Sciatic nerve (tissue), 2 donors: ENCODE data around the gene TEX54. TPM values are rescaled to one million over a fixed set of nuclear protein-coding genes. Genes with fewer than 3 reads are reported as not detected.
A peak's percentile ranks its signal among the peaks of the same experiment; 100 is the strongest.
"Not testable (repeated sequence)": the region's sequence is repeated elsewhere in the genome, so short reads cannot be mapped to it uniquely, and the experiment has no call there.

ENCODE experiments used
- ATAC-seq: fragments of 200-7000 bp; cut with Tn5 transposase; one replicate; pipeline ENCODE4 v1.9.1; 2020; ENCODE audit warnings: mild to moderate bottlenecking, moderate library complexity
- DNase-seq: peaks from one replicate; pipeline ENCODE4 v3.0.0-alpha.2; 2020; ENCODE audit warnings: low spot score
- intact Hi-C: fragments of 100-400 bp; cut with DNase I; formaldehyde crosslinking; loops from one replicate; pipeline ENCODE4 v1.14.2; 2022
- total RNA-seq: library from RNA; stranded (reverse); fragmentation: NEBNext Ultra II Directional; extraction: Animal tissue kit (Norgen Biotek cat#: 25700); gene quantifications from one replicate; pipeline ENCODE4 v1.2.1, GENCODE V29; 2021
- donor health status: DM: no; HTN: no; CAD: no.
- donor health status: DM: no; HTN: no; CAD: no.

Gene TEX54
- total RNA-seq, 1 donor from 2014 or later = not detected

DNA sequence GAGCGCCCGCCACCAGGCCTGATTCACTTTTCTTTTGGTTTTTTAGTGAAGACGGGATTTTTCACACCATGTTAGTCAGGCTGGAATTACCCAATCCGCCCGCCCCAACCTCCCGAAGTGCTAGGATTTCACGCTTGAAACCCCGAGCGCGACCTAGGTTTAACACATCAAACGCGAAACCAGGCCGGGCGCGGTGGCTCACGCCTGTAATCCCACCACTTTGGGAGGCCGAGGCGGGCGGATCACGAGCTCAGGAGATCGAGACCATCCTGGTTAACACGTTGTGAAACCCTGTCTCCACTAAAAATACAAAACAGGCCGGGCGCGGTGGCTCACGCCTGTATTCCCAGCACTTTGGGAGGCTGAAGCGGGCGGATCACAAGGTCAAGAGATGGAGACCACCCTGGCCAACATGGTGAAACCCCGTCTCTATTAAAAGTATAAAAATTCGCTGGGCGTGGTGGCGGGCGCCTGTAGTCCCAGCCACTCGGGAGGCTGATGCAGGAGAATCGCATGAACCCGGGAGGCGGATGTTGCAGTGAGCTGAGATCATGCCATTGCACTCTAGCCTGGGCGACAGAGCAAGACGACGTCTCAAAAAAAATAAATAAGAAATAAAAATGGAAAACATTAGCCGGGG is 8.2 kb upstream of the TEX54 start:
- peak; percentile 48 for ATAC-seq
- peak; percentile 85 for DNase-seq
- intact Hi-C loops = not testable (repeated sequence)

DNA sequence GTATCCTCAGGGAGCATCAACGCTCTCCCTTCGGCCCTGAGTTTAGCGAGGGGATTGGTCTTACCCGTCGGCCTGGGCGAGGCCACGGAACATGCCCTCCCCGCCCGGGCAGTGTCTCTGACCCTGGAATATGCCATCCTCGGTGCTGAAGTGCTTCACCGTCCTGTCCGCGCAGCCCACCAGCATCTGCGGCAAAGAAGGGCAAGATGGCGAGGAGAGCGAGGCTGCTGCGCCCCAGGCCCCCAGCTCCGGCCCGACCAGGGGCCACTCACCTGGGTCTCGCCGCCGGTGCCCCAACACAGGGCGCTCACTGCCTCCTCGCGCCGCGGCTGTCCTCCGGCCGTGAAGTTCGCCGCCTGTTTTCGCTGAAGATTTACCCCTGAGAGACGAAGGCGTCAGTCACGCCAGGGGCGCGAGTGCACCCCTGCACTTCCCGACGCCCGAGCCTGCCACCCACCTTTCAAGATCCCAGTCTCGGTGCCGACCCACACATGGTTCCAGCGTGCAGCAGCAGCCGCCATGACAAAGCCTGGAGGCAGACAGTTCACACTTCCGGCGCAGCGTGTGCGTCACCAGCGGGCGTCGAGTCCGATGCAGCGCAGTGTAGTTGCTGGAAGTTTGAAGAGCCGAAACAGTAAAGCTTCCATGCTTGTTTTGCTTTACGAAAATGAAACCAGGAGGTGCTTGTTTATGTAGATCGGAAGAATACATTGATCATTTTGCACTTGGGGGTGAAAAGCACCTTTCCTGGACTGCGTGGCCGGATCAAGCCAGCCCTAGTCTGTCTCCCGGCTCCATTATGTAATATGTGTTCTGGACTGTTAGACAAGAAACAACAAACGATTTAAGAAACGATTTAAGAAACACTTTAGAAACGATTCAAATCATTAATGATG is 6.7 kb upstream of the TEX54 start, which contains the start of gene WDR74:
Gene WDR74 (minus strand): TSS at position 541 of the 896 bp plus-strand sequence. CDS start 20 bp downstream, at position 521.
- intact Hi-C loops = no loop called here
- ATAC-seq = peak; percentile 85
- DNase-seq = peak; percentile 96

- intact Hi-C loops = no loop called here
- ATAC-seq = no peak
- no peak for DNase-seq
These were observed 2.7 kb upstream of the TEX54 start for GRCh38 chr11:62835336-62835735.

- DNase-seq (peak; percentile 100), ATAC-seq (peak; percentile 99)
- intact Hi-C loops = no loop called here
These were observed 913 bp downstream of the TEX54 start, which contains the start of gene STX5 for GRCh38 chr11:62831520-62832335. TSS of gene STX5 (minus strand) at chr11:62832051. CDS start at chr11:62831243, 808 bp downstream.

DNA sequence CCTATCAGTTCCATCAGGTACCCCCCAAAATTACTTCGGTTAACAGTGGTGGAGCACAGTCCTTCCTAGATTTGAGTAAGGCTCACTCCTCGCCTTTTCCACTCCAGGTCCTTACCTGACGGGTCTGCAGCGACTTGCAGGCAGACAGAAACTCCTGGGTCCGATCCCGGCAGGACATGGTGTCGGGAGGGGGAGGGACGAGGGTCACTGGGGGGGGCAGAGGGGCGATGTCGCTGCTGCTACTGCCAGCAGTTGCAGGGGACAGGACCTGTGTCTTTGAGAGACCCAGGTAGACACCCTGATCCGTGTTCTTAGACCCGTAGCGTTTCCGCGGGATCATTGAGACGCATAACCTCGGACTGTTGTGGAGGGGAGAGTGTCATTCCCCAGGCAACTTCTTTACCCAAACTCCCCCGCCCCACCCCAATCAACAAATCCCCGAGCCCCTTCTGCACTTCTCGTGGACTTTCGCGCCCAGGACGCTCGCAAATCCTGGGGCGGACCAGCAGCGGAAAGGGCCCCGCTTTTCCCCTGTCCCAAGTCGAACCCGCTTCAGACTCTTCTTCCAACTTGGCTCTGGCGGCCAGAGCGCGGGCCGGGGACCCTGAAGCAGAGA is 1.6 kb downstream of the TEX54 start:
- intact Hi-C loops = no loop called here

DNA sequence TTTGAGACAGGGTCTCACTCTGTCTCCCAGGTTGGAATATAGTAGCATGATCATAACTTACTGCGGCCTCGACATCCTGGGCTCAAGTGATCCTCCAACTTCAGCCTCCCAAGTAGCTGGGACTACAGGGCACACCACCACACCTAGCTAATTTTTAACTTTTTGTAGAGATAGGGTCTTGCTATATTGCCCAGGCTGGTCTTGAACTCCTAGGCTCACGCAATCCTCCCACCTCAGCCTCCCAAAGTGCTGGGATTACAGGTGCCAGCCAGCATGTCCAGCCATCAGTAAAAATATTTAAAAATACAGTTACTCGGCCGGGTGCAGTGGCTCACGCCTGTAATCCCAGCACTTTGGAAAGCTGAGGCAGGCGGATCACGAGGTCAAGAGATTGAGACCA is 4.5 kb downstream of the TEX54 start:
- intact Hi-C loops, ATAC-seq, DNase-seq: not testable (repeated sequence)

More for the DNA sequence above, 1.6 kb downstream of the TEX54 start:
- ATAC-seq (no peak), DNase-seq (no peak)

- no peak for DNase-seq
These were observed 9.0 kb downstream of the TEX54 start for GRCh38 chr11:62823677-62824076.

DNA sequence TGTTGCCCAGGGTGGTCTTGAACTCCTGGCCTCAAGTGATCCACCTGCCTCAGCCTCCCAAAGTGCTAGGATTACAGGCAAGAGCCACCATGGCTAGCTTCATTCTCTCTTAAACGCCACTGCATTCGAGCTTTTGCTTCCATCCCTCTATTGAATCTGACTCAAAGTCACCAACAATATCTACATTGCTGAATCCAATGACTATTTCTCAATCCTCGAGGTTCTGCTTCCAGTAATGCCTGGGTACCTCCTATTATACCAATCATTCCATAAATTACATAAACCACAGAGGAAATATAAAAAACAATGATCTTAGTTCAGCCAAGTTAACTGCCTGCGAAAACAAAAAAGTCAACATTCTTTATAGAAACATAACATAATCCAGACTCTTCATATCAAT is 15.5 kb downstream of the TEX54 start:
- DNase-seq = no peak
- no peak for ATAC-seq
- intact Hi-C loops = no loop called here

More at GRCh38 chr11:62823677-62824076, 9.0 kb downstream of the TEX54 start:
- intact Hi-C loops = no loop called here
- no peak for ATAC-seq

GRCh38 chr11:62816557-62816956 is 16.1 kb downstream of the TEX54 start:
- intact Hi-C loops = no loop called here
- ATAC-seq = no peak

GRCh38 chr11:62811659-62812058 is 21.0 kb downstream of the TEX54 start:
- DNase-seq (no peak), ATAC-seq (no peak)
- intact Hi-C loops = no loop called here

More at GRCh38 chr11:62816557-62816956, 16.1 kb downstream of the TEX54 start:
- no peak for DNase-seq

DNA sequence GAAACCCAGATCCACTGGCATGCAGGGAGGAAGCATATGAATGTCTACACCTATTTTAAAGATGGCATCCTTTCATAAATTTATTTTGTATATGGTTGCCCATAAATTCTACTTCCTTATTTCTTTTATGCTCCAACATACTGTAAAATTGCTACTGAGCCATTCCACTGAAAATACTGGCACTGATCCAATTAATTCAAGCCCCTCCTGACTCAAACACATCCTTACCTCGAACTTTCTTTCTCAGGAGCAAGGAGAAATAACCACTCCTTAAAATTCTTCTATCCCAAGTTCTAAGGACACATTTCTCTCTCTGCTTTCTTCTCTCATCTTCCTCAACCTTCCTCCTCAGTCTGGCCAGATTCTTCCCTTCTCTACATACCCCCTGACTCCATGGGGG is 21.9 kb downstream of the TEX54 start:
- DNase-seq = no peak
- intact Hi-C loops = no loop called here
- ATAC-seq = no peak

DNA sequence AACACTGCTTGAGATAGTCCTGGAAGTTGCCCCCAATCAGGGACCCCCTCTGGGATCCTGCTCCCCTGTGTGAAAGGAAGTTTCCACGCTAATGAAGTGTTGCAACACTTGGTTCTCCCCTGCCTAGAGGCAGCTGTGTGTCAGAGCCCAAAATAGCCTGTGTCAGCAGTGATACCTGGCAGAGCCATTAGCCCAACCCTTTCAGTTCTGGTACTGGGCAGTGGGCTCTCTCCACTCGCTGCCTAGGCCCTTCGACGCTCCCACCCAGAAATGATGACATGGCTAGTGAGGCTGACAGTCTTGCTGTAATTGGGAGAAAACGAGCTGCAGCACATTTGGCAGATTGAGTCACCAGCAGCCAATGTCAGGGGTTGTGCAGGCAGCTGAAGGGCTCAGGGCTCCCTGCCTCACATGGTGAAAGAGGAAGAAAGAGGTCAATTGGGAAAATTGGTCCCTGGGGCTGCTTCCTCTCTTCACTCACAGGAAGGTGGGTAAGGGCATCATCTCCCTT is 26.0 kb downstream of the TEX54 start:
- DNase-seq = no peak
- intact Hi-C loops = no loop called here
- ATAC-seq = peak; percentile 52

DNA sequence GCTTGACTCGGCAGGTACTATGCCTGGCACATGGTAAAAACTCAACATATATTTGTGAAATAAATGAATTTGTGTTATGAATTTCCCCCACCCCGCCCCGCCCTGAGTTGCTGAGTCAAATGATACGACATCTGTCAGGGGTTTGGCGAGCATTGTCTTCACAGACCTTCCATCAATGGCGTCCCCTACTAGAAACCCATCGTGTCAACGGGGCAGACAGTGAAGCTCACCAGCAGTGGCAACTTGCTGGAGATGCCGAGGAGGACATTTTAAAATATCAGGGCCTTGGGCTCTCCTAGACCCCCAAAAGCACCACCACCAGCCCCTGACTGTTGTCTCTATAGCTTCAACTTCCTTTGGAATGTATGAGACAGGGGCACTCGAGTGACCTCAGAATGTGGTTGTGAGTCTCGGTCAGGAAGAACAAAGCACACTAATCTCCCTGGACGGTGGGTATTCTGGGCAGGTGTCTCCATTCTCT is 26.6 kb downstream of the TEX54 start:
- DNase-seq (no peak), ATAC-seq (peak; percentile 10)
- intact Hi-C loops = no loop called here

GRCh38 chr11:62805076-62805892 is 27.4 kb downstream of the TEX54 start, which contains the start of gene NXF1:
TSS of gene NXF1 (minus strand) at chr11:62805440. CDS start at chr11:62805356, 84 bp downstream.
- ATAC-seq (peak; percentile 98), DNase-seq (peak; percentile 97)
- intact Hi-C loops = no loop called here

DNA sequence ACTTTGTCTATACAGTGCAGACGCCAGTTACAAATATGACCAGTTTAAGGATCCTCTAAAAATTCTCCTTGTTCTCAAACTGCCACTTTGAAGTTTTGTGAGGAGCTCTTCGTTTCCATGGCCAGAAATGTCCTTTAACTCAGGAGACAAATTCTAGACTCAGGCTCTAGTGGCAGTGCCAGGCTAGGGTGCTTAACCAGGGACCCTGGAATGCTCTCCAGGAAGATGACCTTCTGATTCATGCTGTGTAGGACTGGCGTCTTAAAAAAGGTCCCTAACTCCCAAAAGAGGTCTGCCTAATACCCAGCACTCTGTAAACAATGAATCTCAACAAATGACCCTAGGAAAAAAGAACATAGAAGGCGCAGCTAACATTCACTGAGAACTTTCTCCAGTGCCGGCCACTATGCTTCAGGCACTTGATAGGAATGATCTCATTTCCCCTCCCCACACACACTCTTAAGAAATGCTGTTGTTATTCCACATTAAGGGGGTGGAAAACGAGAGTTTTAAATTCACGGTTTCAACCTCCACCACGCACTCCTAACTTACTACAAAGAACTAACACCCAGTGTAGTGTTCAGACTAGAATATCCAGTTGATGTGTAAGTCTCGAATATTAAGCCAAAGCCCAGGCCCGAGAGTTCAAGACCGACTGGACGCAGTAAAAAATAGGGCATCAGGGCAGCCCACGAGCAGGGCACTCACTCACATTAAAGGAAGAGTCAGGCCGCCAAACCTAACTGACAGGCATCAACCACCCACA is 28.1 kb downstream of the TEX54 start:
- intact Hi-C loops = no loop called here
- no peak for DNase-seq
- no peak for ATAC-seq

DNA sequence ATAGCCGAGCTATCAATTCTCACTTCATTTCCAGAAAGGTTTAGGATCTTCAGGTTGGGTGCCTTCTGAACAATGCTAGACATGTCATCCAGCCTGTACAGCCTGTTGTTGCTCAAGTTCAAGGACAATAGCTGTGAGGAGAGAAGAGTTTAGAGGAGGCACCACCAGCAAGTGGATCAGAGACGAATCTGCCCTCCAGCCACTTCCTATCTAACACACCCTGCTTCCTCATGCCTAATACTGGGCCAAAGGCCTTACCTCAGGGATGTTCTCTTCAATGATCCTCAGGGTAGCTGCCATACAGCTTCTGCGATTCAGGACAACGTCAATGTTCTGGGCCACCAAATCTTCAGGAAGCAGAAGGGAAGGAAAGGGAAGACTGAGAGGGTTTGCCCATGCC is 31.6 kb downstream of the TEX54 start:
- intact Hi-C loops = no loop called here
- DNase-seq (no peak), ATAC-seq (no peak)

GRCh38 chr11:62799486-62799885 is 33.2 kb downstream of the TEX54 start:
- intact Hi-C loops = no loop called here
- ATAC-seq = no peak
- DNase-seq = no peak
